Fibroblast of lung (primary cell): ENCODE measurements around the gene ATP2B2.

ENCODE experiments used
- CTCF ChIP-seq, 2 donors: IDR thresholded peaks in 1 of 2; conservative IDR thresholded peaks in 1 of 2; 1 replicate in 1 of 2; 2 replicates in 1 of 2; pipeline ENCODE4 v1.5.1; 2011 to 2012; ENCODE audit warnings: low read length in 2 of 2, control low read depth in 1 of 2, inconsistent platforms in 1 of 2, low read depth in 1 of 2, mild to moderate bottlenecking in 1 of 2
- EZH2 ChIP-seq: IDR thresholded peaks from 2 replicates; pipeline ENCODE4 v1.5.1; 2012; ENCODE audit warnings: low read length, control low read depth, mild to moderate bottlenecking; ENCODE audit errors: missing control alignments

- TF ChIP-seq CTCF (conservative IDR thresholded peaks at IDR 0.05 in 1 of 2, IDR thresholded peaks at IDR 0.05 in 1 of 2; ENCODE audit: low read depth in 1 of 2, low read length in 2 of 2) = no peak
- no peak for TF ChIP-seq EZH2
These were observed 48.3 kb upstream of the ATP2B2 start for GRCh38 chr3:10553591-10554235.
